ENCODE results near the gene ALG14.
A peak's percentile ranks its signal among the peaks of the same experiment; 100 is the strongest.

ALG14 gene

GRCh38 chr1:94927405-94928175 is 145.2 kb downstream of the ALG14 start:
- DNase-seq (ENCODE audit: low spot score): no peak

DNA sequence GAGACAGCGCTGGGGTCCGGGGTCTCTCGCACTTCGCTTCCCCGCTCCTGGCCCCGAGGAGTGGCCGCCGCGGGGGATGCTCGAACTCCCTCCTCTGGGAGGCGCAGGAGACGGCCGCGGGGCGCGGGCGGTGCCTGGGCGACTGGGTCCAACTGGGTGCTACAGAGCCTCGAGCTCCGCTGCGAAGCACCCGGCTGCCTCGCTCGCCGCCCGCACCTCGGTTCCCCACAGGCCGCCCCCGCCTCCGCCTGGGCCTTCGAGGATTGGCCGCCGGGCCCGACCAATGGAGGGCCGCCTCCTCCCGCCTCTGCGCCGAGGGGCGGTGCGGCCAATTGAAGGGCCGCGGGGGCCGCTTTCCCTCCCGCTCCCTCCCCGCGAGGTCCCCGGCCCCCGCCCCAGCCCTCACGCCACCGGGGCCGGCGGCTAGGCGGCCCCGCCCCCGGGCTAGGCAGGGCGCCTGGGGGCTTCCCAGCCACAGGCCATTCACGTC is 145.8 kb downstream of the ALG14 start, which contains the start of gene CNN3:
Gene CNN3 (minus strand): TSS at position 196 of the 490 bp plus-strand sequence. CDS start 216 bp downstream, outside the sequence.
- DNase-seq (ENCODE audit: low spot score): peak; percentile 87

GRCh38 chr1:94926126-94926914 is 146.4 kb downstream of the ALG14 start:
- peak; percentile 51 for DNase-seq (ENCODE audit: low spot score)

DNA sequence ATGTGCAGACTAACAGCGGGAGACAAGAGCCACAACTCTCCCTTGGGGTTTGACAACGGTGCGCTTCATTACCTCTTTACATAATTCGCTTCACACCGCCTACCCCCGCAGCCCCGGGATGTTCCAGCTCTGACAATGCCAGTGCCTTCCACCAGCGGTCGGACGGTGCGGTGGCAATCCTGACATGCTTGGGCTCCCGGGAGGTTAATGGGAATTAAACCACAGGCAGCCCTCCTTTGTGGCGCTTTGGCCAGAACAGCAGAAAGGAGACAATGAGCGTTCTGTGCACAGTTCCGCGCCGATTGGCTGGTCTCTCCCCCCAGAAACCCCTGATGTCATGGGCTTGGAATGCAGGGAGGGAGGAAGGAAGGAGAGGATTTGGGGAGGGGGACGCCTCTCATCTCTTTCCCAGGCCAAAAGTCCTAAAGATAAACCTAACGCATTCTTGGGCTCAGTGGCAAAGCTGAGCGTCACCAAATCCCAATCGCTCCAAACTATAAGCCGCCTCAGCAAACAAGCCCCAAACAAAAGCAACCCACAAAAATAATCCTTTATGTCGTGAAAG is 147.1 kb downstream of the ALG14 start:
- peak; percentile 58 for DNase-seq (ENCODE audit: low spot score)

DNA sequence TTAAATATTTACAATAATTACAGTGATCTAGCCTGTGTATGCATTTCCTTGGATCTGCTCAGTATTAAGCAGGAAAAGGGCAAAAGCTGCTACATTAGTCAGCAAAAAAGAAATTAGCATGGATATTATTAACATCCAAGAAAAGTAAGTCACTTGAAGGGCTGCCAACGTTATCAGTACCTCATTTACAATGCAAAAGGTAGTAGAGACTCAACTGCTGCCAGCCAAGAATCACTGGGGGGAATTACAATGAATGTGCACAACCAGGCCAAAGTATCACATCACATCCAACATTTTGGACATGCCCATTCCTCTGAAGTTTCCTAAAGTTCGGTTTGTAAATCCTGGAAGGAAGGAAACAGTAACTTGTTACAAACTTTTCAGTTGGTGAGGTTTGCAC is 147.7 kb downstream of the ALG14 start:
- no peak for DNase-seq (ENCODE audit: low spot score)

Data from HuH-7 (cell line).